Esophagus (tissue), 2 donors: ENCODE measurements around the gene EXOG. TPM values are rescaled to one million over a fixed set of nuclear protein-coding genes. Genes with fewer than 3 reads are reported as not detected.

ENCODE experiments used
- H3K27ac ChIP-seq, 2 donors: one replicate each; pipeline ENCODE4 v1.5.1; 2013; ENCODE audit warnings: low read depth in 2 of 2, mild to moderate bottlenecking in 2 of 2, inconsistent platforms in 1 of 2, low read length in 1 of 2, moderate library complexity in 1 of 2
- H3K27me3 ChIP-seq, 2 donors: one replicate each; pipeline ENCODE4 v1.6.1; 2013; ENCODE audit warnings: low read length in 2 of 2, control low read depth in 1 of 2, mild to moderate bottlenecking in 1 of 2; ENCODE audit not compliant: insufficient read depth in 2 of 2, control insufficient read depth in 1 of 2
- H3K36me3 ChIP-seq, 2 donors: one replicate each; pipeline ENCODE4 v1.6.1; 2013; ENCODE audit warnings: low read length in 1 of 2; ENCODE audit not compliant: control insufficient read depth in 2 of 2, insufficient read depth in 2 of 2
- H3K4me1 ChIP-seq, 2 donors: one replicate each; pipeline ENCODE4 v1.6.1; 2013; ENCODE audit warnings: low read length in 1 of 2; ENCODE audit not compliant: control insufficient read depth in 2 of 2, insufficient read depth in 2 of 2
- H3K4me3 ChIP-seq, 2 donors: one replicate each; pipeline ENCODE4 v1.5.1; 2013; ENCODE audit warnings: low read length in 2 of 2, mild to moderate bottlenecking in 2 of 2, low read depth in 1 of 2, moderate library complexity in 1 of 2
- H3K9me3 ChIP-seq, 2 donors: one replicate each; pipeline ENCODE4 v1.6.1; 2013; ENCODE audit warnings: mild to moderate bottlenecking in 2 of 2, low read depth in 1 of 2, low read length in 1 of 2, moderate library complexity in 1 of 2; ENCODE audit not compliant: control insufficient read depth in 2 of 2, insufficient read depth in 1 of 2
- WGBS, 2 donors: extraction: QIAGEN DNeasy Blood & Tissue Kit; methylation state at CpG; one replicate each; pipeline ENCODE4 v1.1.7; 2013; 5-methylcytosine and 5-hydroxymethylcytosine counted together
- polyA plus RNA-seq, 2 donors: library from polyadenylated mRNA; stranded (reverse); fragments of 200-250 nt; gene quantifications; one replicate each; pipeline ENCODE4 v1.2.3, GENCODE V29; 2013
- donor health status: healthy with polysubstance abuse.
- donor health status: Bipolar disorder and iron deficiency.

Gene EXOG
- polyA plus RNA-seq, 2 donors: 2.4 to 4.1 TPM

- H3K9me3 ChIP-seq: no peaks in the 10 kb centered on the region
- peaks cover 7% of the 10 kb centered on the region in 2 donors for H3K36me3 ChIP-seq
- no peaks in the 10 kb centered on the region for H3K4me1 ChIP-seq
- H3K4me3 ChIP-seq: no peak overlapping the region
- WGBS, 2 donors: 89 to 92% methylated on average over 6 of the region's 6 CpGs
- H3K27ac ChIP-seq: no peak overlapping the region
- H3K27me3 ChIP-seq: no peaks in the 10 kb centered on the region
Measured at GRCh38 chr3:38522002-38522401, 25.9 kb downstream of the EXOG start.

GRCh38 chr3:38524141-38524739 is 28.1 kb downstream of the EXOG start:
- Histone ChIP-seq H3K9me3 (no peaks in the 10 kb centered on the region), H3K27me3 (no peaks in the 10 kb centered on the region), H3K4me3 (no peak overlapping the region), H3K27ac (no peak overlapping the region), H3K36me3 (peaks cover 10 to 11% of the 10 kb centered on the region in 2 donors), H3K4me1 (no peaks in the 10 kb centered on the region)
- 94 to 96% methylated on average over 5 of the region's 5 CpGs for WGBS, 2 donors

- WGBS, 2 donors: 97 to 99% methylated on average over 14 of the region's 14 CpGs
- no peaks in the 10 kb centered on the region for H3K9me3 ChIP-seq
- no peak overlapping the region for H3K4me3 ChIP-seq
- H3K4me1 ChIP-seq: no peaks in the 10 kb centered on the region
- H3K36me3 ChIP-seq: peaks cover 10 to 11% of the 10 kb centered on the region in 2 donors
- H3K27ac ChIP-seq: no peak overlapping the region
- H3K27me3 ChIP-seq: no peaks in the 10 kb centered on the region
Measured at GRCh38 chr3:38526792-38527191, 30.7 kb downstream of the EXOG start.

GRCh38 chr3:38528457-38528856 is 32.3 kb downstream of the EXOG start:
- Histone ChIP-seq H3K27ac (no peak overlapping the region), H3K4me3 (no peak overlapping the region), H3K4me1 (no peaks in the 10 kb centered on the region), H3K36me3 (peaks cover 6 to 11% of the 10 kb centered on the region in 2 donors), H3K27me3 (no peaks in the 10 kb centered on the region), H3K9me3 (no peaks in the 10 kb centered on the region)
- 94 to 98% methylated on average over 1 of the region's 1 CpG for WGBS, 2 donors

- H3K36me3 ChIP-seq: peaks cover 2 to 3% of the 10 kb centered on the region in 2 donors
- H3K4me1 ChIP-seq: no peaks in the 10 kb centered on the region
- no peak overlapping the region for H3K4me3 ChIP-seq
- no peaks in the 10 kb centered on the region for H3K27me3 ChIP-seq
- peaks cover 0 to 3% of the 10 kb centered on the region in 2 donors for H3K9me3 ChIP-seq
- no peak overlapping the region for H3K27ac ChIP-seq
- 65 to 84% methylated on average over 3 of the region's 3 CpGs for WGBS, 2 donors
Measured at GRCh38 chr3:38532529-38532928, 36.4 kb downstream of the EXOG start.

- Histone ChIP-seq H3K4me3 (no peak overlapping the region), H3K36me3 (peaks cover under 1% of the 10 kb centered on the region in 2 donors), H3K4me1 (peaks cover 0 to under 1% of the 10 kb centered on the region in 2 donors), H3K27me3 (no peaks in the 10 kb centered on the region), H3K27ac (no peak overlapping the region), H3K9me3 (peaks cover 0 to 3% of the 10 kb centered on the region in 2 donors)
- 83 to 89% methylated on average over 13 of the region's 13 CpGs for WGBS, 2 donors
Measured at GRCh38 chr3:38533285-38533976, 37.3 kb downstream of the EXOG start.

- Histone ChIP-seq H3K4me1 (peaks cover 0 to 2% of the 10 kb centered on the region in 2 donors), H3K4me3 (no peak overlapping the region), H3K27me3 (no peaks in the 10 kb centered on the region), H3K9me3 (peaks cover 0 to 3% of the 10 kb centered on the region in 2 donors), H3K27ac (no peak overlapping the region), H3K36me3 (no peaks in the 10 kb centered on the region)
- WGBS, 2 donors: 93 to 100% methylated on average over 2 of the region's 2 CpGs
Measured at GRCh38 chr3:38534180-38534579, 38.0 kb downstream of the EXOG start.

GRCh38 chr3:38534604-38535003 is 38.5 kb downstream of the EXOG start:
- Histone ChIP-seq H3K27ac (no peak overlapping the region), H3K4me3 (no peak overlapping the region), H3K9me3 (peaks cover 0 to 3% of the 10 kb centered on the region in 2 donors), H3K4me1 (peaks cover 0 to 2% of the 10 kb centered on the region in 2 donors), H3K36me3 (no peaks in the 10 kb centered on the region), H3K27me3 (no peaks in the 10 kb centered on the region)
- 96 to 97% methylated on average over 7 of the region's 7 CpGs for WGBS, 2 donors

- Histone ChIP-seq H3K27ac (no peak overlapping the region), H3K9me3 (peaks cover 0 to 3% of the 10 kb centered on the region in 2 donors), H3K4me3 (no peak overlapping the region), H3K4me1 (peaks cover 0 to 2% of the 10 kb centered on the region in 2 donors), H3K27me3 (no peaks in the 10 kb centered on the region), H3K36me3 (no peaks in the 10 kb centered on the region)
- WGBS, 2 donors: 77 to 84% methylated on average over 3 of the region's 3 CpGs
Measured at GRCh38 chr3:38536671-38537070, 40.5 kb downstream of the EXOG start.
